Activated CD8-positive, alpha-beta memory T cell treated with anti-CD3 and anti-CD28 coated beads, Interleukin-2, amount 50 U/mL, for 1 hour (primary cell): Measurements from ENCODE around the gene AMIGO3.
A peak's percentile ranks its signal among the peaks of the same experiment; 100 is the strongest.

Source experiments
- DNase-seq: peaks from one replicate; pipeline ENCODE4 v3.0.0-alpha.2; 2020; ENCODE audit errors: extremely low read depth

The AMIGO3 gene

DNA sequence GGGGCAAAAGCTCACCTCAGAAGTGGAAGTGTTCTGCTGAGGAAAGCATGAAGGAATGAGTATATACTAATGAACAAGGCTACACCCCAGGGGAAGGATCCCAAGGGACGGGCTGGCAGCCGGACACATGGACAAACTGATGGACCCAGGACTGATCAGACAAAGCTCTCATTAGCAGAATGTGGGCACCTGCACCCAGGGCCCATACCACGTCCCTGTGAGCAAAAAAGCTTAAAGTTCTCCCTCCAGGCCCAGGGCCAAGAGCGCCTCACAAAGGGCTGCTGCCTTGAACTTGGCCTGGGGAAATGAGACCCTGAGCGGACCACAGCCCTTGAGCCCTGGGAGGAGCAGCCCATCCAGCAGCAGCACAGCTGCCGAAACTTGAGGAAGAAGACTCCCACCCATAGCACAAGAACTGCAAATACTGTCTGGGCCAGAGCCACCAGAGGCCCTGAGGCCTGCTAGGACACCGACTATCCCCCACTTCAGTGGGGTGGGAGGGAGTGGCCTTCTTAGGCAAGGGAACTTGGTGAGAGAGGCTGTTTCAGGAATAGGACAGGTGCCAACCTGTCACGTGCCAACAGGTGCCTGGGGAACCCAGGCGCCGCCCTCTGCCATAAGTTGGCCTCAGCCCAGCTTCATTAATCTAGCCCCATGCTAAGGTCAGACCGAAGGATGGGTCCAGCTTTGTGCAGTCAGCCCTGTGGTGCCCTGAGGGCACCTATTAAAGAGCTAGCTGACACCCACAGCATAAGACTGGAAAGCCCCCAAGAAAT, 6.6 kb upstream of the AMIGO3 start:
- no peak for DNase-seq

DNA sequence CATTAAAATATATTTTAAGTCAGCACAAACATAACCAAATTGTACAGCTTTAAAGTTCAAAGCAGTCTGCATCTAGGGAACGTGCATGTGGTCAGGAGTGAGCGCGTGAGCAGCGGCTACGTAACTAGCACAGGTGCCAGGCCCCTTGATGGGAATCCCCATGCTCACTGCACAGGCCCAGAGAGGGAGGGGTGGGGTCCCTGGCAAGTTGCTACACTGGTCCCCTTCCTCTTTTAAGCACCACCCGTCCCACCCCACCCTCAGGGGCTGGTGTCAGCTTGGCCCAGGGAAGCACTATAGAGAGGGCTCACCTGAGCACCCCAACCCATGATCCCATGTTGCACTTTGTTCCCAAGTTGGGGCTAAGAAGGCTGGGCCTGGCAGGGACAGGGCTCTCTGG, 5.1 kb upstream of the AMIGO3 start:
- DNase-seq: no peak

DNA sequence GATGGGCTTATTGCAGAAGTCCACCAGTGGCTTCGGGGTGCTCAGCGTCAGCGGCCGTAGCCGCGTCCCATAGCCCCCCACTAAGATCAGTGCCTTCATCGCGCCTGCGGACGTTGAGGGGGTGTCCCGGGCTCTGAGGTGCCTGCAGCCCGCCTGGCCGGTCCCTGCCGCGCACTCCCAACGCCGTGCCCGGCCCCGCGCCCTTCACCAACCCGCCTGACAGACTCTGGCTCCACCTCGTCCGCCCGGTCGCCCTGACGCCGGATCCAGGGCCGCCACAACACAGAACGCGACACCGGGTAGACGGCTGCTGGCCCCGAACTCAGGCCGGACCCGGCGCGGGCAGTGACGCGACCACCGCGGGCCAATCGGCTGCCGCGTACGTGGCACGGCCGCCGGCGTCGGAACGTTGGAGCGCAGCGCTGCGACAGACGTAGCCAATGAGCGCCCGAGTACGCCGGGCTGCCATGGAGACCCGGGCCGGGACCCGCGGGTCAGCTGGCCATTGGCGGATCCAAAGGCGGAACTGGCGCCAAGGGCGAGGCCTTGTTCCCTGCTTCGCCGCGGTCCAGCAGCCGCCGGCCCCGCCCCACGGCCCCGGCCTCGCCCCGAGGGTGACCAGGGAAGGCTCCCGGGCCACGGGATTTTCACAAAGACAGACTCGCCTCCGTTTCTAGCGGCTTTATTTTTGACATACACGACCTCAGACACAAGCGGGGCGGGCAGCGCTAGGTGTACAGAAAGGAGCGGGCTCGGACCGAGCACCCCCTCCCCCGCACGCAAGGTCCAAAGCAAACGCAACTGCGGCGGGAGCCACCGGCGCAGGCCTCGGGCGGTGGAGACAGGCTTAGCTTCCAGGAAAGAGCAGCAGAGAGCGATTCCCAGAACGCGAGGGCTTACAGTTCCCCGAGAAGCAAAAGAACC, 4.4 kb upstream of the AMIGO3 start, which contains the start of gene GMPPB:
Gene GMPPB (minus strand): TSS at position 324 of the 924 bp plus-strand sequence. CDS start 225 bp downstream, at position 99.
- peak; percentile 39 for DNase-seq

DNA sequence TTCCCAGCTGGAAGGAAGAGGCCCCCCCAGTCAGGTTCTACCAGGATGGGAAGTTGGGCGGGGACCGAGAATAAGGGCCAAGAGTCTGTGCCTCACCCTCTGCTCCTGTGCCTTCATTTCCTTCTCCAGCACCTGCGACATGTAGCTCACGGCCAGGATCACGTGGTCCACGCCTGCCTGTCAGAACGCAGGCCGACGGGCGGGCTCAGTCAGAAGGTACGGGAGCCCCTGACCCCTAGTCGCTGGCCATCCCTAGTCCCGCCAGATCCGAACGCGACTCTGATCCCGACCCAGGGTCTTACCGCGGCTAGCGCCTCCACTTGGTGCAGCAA, 3.8 kb upstream of the AMIGO3 start:
- no peak for DNase-seq

DNA sequence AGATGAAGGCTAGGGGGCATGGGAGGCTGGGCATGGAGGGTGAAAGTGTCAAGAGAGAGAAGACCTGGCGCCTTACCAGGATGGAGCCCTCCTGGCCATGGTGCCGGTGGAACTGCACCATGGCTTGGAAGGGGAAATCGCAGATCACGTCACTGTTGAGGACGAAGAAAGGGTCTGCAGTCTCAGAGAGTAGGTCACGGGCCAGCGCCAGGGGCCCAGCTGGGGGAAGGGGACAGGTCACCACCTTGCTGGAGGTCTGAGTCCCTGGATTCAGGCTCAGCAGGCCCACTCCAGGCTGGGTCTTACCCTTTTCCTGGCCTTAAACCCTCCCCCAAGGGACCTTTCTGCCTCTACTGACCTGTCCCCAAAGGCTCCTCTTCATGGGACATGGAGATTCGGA, 3.4 kb upstream of the AMIGO3 start:
- DNase-seq: no peak

DNA sequence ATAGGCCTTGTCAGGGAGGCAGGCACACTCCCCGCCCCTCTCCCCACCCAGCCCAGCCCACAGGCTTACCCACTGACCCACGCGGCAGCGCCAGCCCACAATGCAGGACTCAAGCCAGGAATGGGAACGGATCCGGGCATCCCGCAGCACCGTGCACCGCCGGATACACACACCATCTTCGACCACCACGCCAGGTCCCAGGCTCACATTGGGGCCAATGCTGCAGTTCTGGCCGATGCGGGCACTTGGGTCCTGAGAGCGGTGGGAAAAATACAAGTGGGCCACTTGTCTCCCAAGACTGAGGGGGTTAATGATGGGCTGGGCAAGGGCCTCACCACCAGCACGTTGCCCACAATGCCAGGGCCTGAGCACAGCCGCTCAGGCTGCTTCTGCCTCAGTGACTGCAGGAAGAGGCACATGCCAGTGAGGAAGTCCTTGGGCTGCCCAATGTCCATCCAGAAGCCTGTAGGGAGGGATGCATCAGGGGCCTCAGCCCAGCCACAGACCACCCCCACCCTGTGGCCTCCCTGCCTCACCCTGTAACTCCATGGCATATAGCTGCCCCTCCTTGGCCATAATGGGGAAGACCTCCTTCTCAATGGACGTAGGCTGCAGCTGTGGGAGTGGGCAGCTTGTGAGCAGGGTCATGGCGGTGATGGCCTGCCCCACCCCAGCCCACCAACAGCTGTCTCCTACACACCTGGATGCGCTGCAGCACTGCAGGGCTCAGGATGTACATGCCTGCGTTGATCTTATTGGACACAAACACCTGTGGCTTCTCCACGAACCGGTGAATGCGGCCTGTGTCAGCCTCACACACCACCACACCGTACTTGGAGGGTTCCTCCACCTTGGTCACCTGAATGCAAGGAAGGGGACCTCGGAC, 2.7 kb upstream of the AMIGO3 start:
- no peak for DNase-seq

DNA sequence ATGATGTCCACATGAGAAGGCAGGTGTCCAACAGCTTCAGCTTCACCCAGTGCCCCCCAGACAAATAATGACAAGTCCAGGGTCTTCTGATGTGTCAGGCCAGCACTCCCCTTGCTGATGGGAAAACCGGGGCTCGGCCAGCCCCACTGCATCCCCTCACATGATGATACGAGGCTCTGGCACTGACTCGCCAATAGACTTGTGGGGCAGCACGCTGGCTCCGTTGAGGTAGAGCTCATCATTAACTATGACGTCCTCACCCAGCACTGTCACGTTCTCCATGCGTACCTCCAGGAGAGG, 2.1 kb upstream of the AMIGO3 start:
- no peak for DNase-seq

DNA sequence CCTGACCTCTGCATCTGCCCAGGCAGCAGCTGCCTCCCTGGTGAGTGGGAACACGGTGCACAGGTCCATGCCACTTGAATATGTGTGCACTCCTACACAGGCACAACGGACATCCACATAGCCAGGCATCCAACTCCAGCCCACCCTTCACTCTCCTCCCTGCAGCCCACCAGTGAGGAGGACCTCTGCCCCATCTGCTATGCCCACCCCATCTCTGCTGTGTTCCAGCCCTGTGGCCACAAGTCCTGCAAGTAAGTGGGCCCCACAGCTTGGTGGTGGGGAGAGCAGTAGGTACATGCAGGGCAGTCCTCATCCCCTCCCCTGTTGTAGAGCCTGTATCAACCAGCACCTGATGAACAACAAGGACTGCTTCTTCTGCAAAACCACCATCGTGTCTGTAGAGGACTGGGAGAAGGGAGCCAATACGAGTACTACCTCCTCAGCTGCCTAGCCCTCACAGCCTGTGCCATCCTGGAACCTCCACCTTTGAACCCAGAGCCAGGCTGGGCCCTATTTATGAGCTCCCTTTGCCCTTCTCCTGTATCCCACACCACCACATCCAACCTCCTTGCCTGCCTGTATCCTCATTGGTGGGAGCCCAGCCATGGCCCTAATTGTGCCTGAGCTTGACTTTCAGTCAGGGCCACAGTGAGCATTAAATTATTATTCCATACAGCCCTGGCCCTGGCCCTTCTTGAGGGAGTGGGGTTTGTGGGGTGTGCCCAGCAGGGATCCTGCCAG, 1.5 kb upstream of the AMIGO3 start:
- DNase-seq: no peak

DNA sequence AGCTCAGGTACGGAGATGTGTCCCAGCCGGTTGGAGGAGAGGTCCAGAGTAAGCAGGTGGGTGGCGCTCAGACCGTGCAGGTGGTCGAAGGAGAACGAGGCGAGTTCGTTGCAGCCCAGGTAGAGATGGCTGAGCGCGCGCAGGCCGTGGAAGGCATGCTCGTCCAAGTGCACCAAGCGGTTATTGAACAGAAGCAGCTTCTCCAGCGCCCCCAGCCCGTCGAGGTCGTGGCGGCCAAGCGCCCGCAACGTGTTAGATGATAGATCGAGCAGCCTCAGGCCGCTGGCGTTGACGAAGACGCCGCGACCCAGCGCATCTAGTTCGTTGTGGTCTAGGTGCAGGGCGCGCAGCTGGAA, 648 bp downstream of the AMIGO3 start:
- DNase-seq: no peak

DNA sequence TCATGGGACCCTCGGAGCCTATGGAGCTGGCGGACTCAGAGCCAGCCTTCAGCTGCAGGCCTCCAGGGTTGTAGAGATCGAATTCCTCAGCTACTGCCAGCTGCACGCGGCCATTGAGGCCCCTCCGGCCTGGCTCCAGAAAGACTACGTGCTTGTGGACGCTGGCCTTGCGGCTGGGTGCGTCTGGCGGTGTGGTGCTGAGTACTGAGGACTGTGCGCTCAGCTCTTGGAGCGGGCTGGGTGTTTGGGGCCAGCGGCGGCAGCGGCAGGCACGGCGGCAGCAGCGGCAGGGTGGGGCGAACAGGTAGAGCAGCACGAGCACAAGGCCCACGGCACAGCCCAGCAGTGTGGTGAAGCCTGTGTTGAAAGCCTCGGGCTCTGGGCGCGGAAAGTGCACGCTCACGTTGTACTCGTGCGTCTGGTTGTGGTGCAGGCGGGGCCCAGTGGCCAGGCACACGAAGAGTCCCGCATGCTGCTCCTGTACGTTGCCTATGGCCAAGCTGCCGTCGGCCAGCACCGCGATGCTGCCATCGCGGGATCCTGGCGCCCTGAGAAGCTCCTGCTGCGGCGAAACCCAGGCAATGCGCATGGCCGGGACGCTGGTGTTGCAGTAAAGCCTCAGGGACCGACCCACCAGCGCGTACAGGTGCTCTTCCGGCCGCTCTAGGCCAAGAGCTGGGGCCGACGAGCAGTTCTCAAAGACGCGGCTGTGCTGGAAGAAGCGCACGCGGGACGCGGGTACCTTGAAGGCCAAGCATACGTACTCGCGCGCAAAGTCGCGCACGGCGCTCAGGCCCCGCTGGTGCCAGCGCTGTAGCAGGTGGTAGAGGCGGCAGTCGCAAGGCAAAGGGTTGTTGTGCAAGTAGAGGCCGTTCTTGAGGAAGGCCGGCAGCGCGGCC, 1.3 kb downstream of the AMIGO3 start:
- DNase-seq: no peak

DNA sequence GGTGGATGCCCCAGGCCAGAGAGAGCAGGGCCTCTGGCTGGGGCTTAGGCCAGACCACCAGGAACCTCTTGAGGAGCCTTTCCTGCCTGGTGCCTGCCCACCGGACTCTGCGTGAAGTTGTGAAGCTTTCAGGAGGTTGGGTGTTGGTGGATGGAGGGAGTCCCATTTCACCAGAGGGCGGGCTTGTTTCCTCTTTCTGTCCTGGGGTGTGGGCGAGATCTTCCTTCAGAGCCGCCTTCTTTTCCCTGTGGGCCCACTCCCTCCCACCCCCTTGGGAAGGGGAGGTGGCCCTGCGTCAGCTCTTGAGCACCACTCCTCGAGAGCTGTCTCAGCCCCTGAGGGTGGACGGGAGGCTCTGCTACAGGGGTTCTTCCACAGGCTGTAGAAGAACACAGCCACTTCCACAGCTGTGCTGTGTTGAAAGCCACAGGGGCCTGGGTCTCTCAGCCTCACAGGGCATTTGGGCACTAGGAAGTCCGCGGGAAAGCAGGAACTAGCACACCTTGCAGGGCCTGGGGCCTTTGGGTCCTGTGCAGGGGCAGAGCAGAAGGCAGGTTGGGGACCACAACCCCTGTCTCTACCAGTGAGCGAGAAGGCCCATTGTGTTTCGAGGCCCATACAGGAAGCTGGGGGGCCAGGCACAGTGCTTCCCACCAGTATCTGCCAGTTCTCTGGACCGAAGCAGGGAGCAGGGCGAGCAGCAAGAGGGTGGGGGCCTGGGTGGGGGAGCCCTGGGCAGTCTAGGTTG, 2.1 kb downstream of the AMIGO3 start:
- DNase-seq: no peak

DNA sequence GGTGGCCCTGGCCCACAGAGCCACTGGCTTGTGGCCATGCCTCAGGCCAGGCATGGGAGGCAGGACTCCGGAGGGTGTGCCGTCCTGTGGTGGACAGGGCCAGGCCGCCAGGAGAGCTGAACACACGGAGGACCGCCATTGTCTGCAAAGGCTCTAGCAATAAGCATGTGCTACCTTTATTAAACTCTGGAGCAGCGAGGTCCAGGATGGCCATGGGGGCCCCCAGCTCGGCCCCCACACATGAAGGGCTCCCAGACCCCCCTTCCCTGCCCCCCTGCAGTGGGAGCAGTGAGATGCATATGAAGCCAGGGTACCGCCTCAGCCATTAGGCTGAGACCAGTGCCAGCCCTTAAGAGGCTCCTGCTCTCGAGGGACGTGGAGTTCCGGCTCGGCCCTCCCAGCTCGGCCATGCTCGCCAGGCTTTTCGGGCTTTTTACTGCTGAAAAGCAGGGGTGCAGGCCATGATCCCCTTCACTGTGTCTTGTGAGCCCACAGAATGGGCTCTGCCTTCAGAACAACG, 2.7 kb downstream of the AMIGO3 start:
- no peak for DNase-seq

DNA sequence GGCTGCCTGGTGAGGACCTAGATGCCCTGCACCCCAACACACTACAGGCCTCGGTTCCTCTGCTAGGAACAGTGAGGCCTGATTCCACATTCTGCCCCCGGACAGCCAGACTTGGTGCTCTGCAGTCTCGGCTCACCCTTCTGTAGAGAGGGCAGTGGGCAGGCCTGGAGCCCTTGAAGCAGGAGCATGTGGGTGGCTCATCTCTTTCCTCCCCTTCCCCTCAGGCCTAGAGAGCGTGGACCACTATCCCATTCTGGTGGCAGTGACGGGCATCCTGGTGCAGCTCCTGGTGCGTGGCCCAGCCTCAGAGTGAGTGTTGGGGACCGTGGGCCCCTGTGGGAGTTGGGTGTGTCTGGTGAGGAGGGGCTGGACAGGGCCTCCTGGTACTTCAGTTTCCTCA, 3.3 kb downstream of the AMIGO3 start:
- no peak for DNase-seq

DNA sequence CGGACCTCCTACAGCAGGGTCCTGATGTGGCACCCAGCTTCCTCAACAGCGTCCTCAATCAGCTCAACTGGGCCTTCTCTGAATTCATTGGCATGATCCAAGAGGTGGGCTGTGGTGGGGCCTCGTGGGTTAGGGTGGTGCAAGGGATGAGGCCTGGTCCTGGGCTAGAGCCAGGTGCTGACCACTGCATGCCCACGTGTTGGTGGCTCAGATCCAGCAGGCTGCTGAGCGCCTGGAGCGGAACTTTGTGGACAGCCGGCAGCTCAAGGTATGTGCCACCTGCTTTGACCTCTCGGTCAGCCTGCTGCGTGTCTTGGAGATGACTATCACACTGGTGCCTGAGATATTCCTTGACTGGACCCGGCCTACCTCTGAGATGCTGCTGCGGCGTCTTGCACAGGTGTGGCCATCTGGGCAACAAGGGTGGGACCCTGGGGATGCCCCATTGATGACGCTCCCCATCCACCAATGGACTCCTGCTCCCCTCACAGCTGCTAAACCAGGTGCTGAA, 3.8 kb downstream of the AMIGO3 start:
- DNase-seq: no peak

DNA sequence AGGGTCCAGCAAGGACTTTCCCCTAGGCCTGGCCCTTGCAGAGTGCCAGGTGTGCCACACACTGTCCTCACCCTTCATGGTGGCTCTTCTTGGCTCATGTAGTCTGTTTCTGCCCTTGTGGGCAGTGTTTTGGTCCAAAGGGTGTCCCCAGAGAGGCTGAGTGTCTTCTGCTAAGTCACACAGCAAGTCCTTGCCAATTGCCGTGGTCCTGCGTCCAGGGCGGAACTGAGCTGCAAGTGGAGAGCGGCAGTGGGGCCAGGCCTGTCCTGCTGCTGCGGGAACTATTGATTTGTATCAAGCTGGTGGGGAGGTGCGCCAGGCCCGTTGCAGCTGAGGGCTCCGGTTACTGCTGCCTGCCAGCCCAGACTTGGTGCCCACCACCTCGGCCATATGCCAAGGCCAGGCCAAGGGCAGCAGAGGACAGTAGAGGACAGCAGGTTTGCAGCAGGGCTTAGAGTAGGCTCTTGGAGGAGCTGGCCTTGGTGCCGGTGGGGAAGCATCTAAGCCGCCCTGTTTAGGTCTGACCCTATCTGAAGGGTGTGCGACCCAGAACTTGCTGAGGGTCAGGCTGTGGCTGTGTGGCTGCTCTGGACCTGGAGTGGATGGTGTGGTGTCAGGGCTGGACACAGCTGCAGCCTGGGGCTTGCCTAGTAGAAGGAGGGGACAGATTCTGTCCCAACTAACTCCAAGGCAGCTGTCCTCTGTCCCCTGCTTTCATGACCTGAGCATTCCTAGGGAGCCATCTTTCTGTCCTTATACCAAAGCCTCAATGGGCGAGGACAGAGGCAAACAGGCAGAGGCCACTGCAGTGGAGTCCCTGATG, 4.5 kb downstream of the AMIGO3 start:
- no peak for DNase-seq

DNA sequence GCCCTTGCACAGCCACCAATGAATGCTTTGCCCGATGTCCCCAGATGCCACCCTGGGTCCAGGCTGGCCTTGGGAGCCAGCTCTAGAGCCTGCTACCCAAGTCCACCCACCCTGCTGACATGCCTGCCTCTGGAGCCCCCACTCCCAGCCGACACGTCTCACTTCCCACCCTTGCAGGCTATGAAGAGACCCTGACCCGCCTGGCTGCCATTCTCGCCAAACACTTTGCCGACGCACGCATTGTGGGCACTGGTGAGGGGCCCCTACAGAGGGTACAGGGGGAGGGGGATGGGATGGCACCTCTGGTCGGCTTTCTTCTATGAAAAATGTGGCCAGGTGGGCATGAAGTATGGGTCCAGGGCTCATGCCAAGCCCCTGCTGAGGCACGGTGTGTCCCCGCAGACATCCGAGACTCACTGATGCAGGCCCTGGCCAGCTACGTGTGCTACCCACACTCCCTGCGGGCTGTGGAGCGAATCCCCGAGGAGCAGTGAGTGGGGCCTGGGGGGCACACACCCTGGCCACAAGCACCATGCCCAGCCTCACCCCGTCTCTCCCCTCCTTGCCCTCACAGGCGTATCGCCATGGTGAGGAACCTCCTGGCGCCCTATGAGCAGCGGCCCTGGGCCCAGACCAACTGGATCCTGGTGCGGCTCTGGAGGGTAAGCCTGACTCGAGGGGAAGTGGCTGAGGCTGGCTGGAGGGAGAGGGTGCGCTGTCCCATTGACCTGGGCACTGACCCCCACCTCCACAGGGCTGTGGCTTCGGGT, 6.0 kb downstream of the AMIGO3 start:
- no peak for DNase-seq

DNA sequence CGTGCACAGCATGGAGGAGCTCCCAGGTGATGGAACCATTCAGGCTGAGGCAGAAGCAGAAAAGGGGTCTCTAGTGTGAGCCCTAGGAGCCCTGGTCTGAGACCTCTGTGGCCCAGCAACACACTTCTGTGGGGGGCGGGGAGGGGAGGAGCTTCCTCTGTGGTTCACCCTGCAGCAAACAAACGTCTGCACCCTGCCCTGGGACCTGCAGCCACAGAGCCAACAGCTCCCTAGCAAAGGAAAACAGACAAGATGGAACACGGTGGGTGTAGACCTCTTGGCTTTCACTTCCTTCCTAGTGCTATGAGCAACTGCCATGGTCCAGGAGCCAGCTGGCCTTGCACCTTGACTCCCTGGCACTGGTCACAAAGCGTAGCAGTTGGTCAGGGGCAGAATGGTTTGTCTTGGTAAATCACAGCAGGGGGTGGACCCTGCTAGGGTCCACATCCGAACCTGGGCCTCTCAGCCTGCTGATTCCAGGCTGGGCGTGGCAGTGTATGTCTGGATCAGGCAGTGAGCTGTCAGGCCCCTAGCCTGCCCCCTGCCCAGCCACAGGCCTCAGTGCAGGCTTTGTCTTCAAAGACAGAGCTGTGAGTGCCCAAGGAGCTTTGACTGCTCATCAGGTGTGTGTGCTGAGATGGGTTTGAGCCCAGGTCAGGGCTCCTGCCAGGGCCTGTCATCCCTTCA, 6.7 kb downstream of the AMIGO3 start:
- no peak for DNase-seq
